IPS-18a (cell line): ENCODE measurements around the gene SLC1A3.

Experiments used
- H3K27ac ChIP-seq: one replicate; pipeline ENCODE4 v1.5.1; 2013; ENCODE audit warnings: low read length
- H3K27me3 ChIP-seq: one replicate; pipeline ENCODE4 v1.6.1; 2013; ENCODE audit warnings: mild to moderate bottlenecking, low read length; ENCODE audit not compliant: control insufficient read depth, insufficient read depth
- H3K36me3 ChIP-seq: one replicate; pipeline ENCODE4 v1.6.1; 2013; ENCODE audit warnings: low read depth, low read length; ENCODE audit not compliant: control insufficient read depth
- H3K4me1 ChIP-seq: one replicate; pipeline ENCODE4 v1.6.1; 2013; ENCODE audit warnings: low read depth, low read length; ENCODE audit not compliant: control insufficient read depth
- H3K4me3 ChIP-seq: one replicate; pipeline ENCODE4 v1.5.1; 2013; ENCODE audit warnings: low read length
- H3K9ac ChIP-seq: one replicate; pipeline ENCODE4 v1.6.1; 2013; ENCODE audit warnings: mild to moderate bottlenecking, low read length, moderate library complexity
- H3K9me3 ChIP-seq: one replicate; pipeline ENCODE4 v1.6.1; 2013; ENCODE audit warnings: low read depth, low read length; ENCODE audit not compliant: control insufficient read depth

SLC1A3 gene

GRCh38 chr5:36692791-36693763 is 86.7 kb downstream of the SLC1A3 start:
- H3K27ac ChIP-seq, result no peak overlapping the region
- H3K9ac ChIP-seq, result peak overlapping the region; percentile 3
- H3K36me3 ChIP-seq, result no peaks in the 10 kb centered on the region
- no peaks in the 10 kb centered on the region for H3K9me3 ChIP-seq
- H3K27me3 ChIP-seq, result peaks cover 37% of the 10 kb centered on the region
- peaks cover 8% of the 10 kb centered on the region for H3K4me1 ChIP-seq
- H3K4me3 ChIP-seq, result peak overlapping the region; percentile 56

- H3K27me3 ChIP-seq, result peaks cover 37% of the 10 kb centered on the region
- no peak overlapping the region for H3K9ac ChIP-seq
- no peaks in the 10 kb centered on the region for H3K9me3 ChIP-seq
- H3K4me3 ChIP-seq, result no peak overlapping the region
- H3K27ac ChIP-seq, result no peak overlapping the region
- H3K4me1 ChIP-seq, result peaks cover 1% of the 10 kb centered on the region
- H3K36me3 ChIP-seq, result no peaks in the 10 kb centered on the region
These were observed 87.9 kb downstream of the SLC1A3 start for GRCh38 chr5:36694351-36694750.

- no peak overlapping the region for H3K27ac ChIP-seq
These were observed 89.8 kb downstream of the SLC1A3 start for GRCh38 chr5:36696059-36696673.

GRCh38 chr5:36698031-36698430 is 91.6 kb downstream of the SLC1A3 start:
- H3K9me3 ChIP-seq, result no peaks in the 10 kb centered on the region
- H3K27ac ChIP-seq, result no peak overlapping the region
- no peaks in the 10 kb centered on the region for H3K4me1 ChIP-seq
- no peak overlapping the region for H3K9ac ChIP-seq
- H3K27me3 ChIP-seq, result peaks cover 15% of the 10 kb centered on the region
- no peaks in the 10 kb centered on the region for H3K36me3 ChIP-seq
- no peak overlapping the region for H3K4me3 ChIP-seq

More at GRCh38 chr5:36696059-36696673, 89.8 kb downstream of the SLC1A3 start:
- no peaks in the 10 kb centered on the region for H3K9me3 ChIP-seq
- no peak overlapping the region for H3K4me3 ChIP-seq
- no peaks in the 10 kb centered on the region for H3K4me1 ChIP-seq
- H3K27me3 ChIP-seq, result peaks cover 32% of the 10 kb centered on the region
- no peak overlapping the region for H3K9ac ChIP-seq
- H3K36me3 ChIP-seq, result no peaks in the 10 kb centered on the region

GRCh38 chr5:36701085-36701698 is 94.8 kb downstream of the SLC1A3 start:
- H3K4me1 ChIP-seq, result peaks cover 7% of the 10 kb centered on the region
- no peak overlapping the region for H3K27ac ChIP-seq
- H3K9ac ChIP-seq, result no peak overlapping the region
- no peaks in the 10 kb centered on the region for H3K36me3 ChIP-seq
- no peaks in the 10 kb centered on the region for H3K9me3 ChIP-seq
- no peak overlapping the region for H3K4me3 ChIP-seq
- no peaks in the 10 kb centered on the region for H3K27me3 ChIP-seq

- H3K4me3 ChIP-seq, result no peak overlapping the region
- no peak overlapping the region for H3K9ac ChIP-seq
- peaks cover 6% of the 10 kb centered on the region for H3K9me3 ChIP-seq
- H3K4me1 ChIP-seq, result peaks cover 7% of the 10 kb centered on the region
- H3K36me3 ChIP-seq, result no peaks in the 10 kb centered on the region
- no peaks in the 10 kb centered on the region for H3K27me3 ChIP-seq
- H3K27ac ChIP-seq, result no peak overlapping the region
These were observed 96.9 kb downstream of the SLC1A3 start for GRCh38 chr5:36703245-36703860.

GRCh38 chr5:36704131-36704530 is 97.7 kb downstream of the SLC1A3 start:
- no peaks in the 10 kb centered on the region for H3K36me3 ChIP-seq
- H3K4me3 ChIP-seq, result no peak overlapping the region
- H3K27me3 ChIP-seq, result no peaks in the 10 kb centered on the region
- peaks cover 7% of the 10 kb centered on the region for H3K4me1 ChIP-seq
- H3K9ac ChIP-seq, result no peak overlapping the region
- peaks cover 6% of the 10 kb centered on the region for H3K9me3 ChIP-seq
- H3K27ac ChIP-seq, result no peak overlapping the region

GRCh38 chr5:36705055-36705454 is 98.6 kb downstream of the SLC1A3 start:
- no peak overlapping the region for H3K27ac ChIP-seq
- H3K4me3 ChIP-seq, result no peak overlapping the region
- peaks cover 7% of the 10 kb centered on the region for H3K4me1 ChIP-seq
- no peak overlapping the region for H3K9ac ChIP-seq
- H3K27me3 ChIP-seq, result no peaks in the 10 kb centered on the region
- no peaks in the 10 kb centered on the region for H3K36me3 ChIP-seq
- H3K9me3 ChIP-seq, result peaks cover 6% of the 10 kb centered on the region

GRCh38 chr5:36706662-36707061 is 100.3 kb downstream of the SLC1A3 start:
- no peak overlapping the region for H3K4me3 ChIP-seq
- no peaks in the 10 kb centered on the region for H3K27me3 ChIP-seq
- H3K4me1 ChIP-seq, result peaks cover 7% of the 10 kb centered on the region
- no peak overlapping the region for H3K9ac ChIP-seq
- H3K9me3 ChIP-seq, result peaks cover 6% of the 10 kb centered on the region
- H3K27ac ChIP-seq, result no peak overlapping the region
- no peaks in the 10 kb centered on the region for H3K36me3 ChIP-seq

GRCh38 chr5:36708996-36709395 is 102.6 kb downstream of the SLC1A3 start:
- H3K27me3 ChIP-seq, result no peaks in the 10 kb centered on the region

GRCh38 chr5:36710039-36710438 is 103.6 kb downstream of the SLC1A3 start:
- Histone ChIP-seq H3K36me3 (no peaks in the 10 kb centered on the region), H3K27me3 (no peaks in the 10 kb centered on the region), H3K4me3 (no peak overlapping the region), H3K27ac (no peak overlapping the region), H3K9me3 (peaks cover 6% of the 10 kb centered on the region), H3K4me1 (peaks cover 3% of the 10 kb centered on the region), H3K9ac (no peak overlapping the region)

More at GRCh38 chr5:36708996-36709395, 102.6 kb downstream of the SLC1A3 start:
- H3K9me3 ChIP-seq, result peaks cover 6% of the 10 kb centered on the region
- no peak overlapping the region for H3K9ac ChIP-seq
- peaks cover 7% of the 10 kb centered on the region for H3K4me1 ChIP-seq
- no peak overlapping the region for H3K4me3 ChIP-seq
- no peak overlapping the region for H3K27ac ChIP-seq
- H3K36me3 ChIP-seq, result no peaks in the 10 kb centered on the region
